HEK293T (cell line): ENCODE results near the gene ADAMTS17.

ENCODE experiments used
- CTCF ChIA-PET: fragments of 350-600 bp; formaldehyde crosslinking; extraction: SDS; loops from one replicate; lab custom pipeline; 2021; ENCODE audit warnings: antibody characterized with exemption, inconsistent platforms; lab: Yijun Ruan, JAX
- POLR2A ChIA-PET: fragments of 350-600 bp; formaldehyde crosslinking; extraction: SDS; loops from one replicate; lab custom pipeline; 2020; ENCODE audit warnings: antibody characterized with exemption, inconsistent platforms; lab: Yijun Ruan, JAX
- DNase-seq: peaks from one replicate; pipeline ENCODE4 v3.0.0; 2012; ENCODE audit warnings: mixed read lengths; ENCODE audit errors: extremely low spot score
- ARNT ChIP-seq: fragments of 450-650 bp; IDR thresholded peaks from 2 replicates; pipeline ENCODE4 v1.6.1; 2017; ENCODE audit warnings: mild to moderate bottlenecking
- BHLHE40 ChIP-seq: fragments of 450-650 bp; IDR thresholded peaks from 2 replicates; pipeline ENCODE4 v1.6.1; 2016; ENCODE audit warnings: mild to moderate bottlenecking, moderate library complexity, borderline replicate concordance
- CTBP1 ChIP-seq: fragments of 450-650 bp; IDR thresholded peaks from 2 replicates; pipeline ENCODE4 v1.6.1; 2016; ENCODE audit warnings: borderline replicate concordance
- ELF4 ChIP-seq: fragments of 450-650 bp; IDR thresholded peaks from 2 replicates; pipeline ENCODE4 v1.6.1; 2017; ENCODE audit warnings: antibody characterized with exemption
- FOXA1 ChIP-seq: fragments of 450-650 bp; IDR thresholded peaks from 2 replicates; pipeline ENCODE4 v1.6.1; 2016; ENCODE audit warnings: mild to moderate bottlenecking
- FOXK2 ChIP-seq: fragments of 450-650 bp; IDR thresholded peaks from 2 replicates; pipeline ENCODE4 v1.6.1; 2016; ENCODE audit warnings: mild to moderate bottlenecking
- FOXM1 ChIP-seq: fragments of 450-650 bp; IDR thresholded peaks from 2 replicates; pipeline ENCODE4 v1.6.1; 2017; ENCODE audit warnings: mild to moderate bottlenecking, borderline replicate concordance
- HDGF ChIP-seq: fragments of 450-650 bp; IDR thresholded peaks from 2 replicates; pipeline ENCODE4 v1.6.1; 2017; ENCODE audit warnings: antibody characterized with exemption, borderline replicate concordance
- L3MBTL2 ChIP-seq: fragments of 450-650 bp; conservative IDR thresholded peaks from 2 replicates; pipeline ENCODE4 v1.6.1; 2016; ENCODE audit warnings: mild to moderate bottlenecking
- LEF1 ChIP-seq: fragments of 450-650 bp; IDR thresholded peaks from 2 replicates; pipeline ENCODE4 v1.6.1; 2017; ENCODE audit warnings: mild to moderate bottlenecking, borderline replicate concordance
- NFRKB ChIP-seq: fragments of 450-650 bp; IDR thresholded peaks from 2 replicates; pipeline ENCODE4 v1.6.1; 2016; ENCODE audit warnings: mild to moderate bottlenecking, moderate library complexity
- PKNOX1 ChIP-seq: fragments of 450-650 bp; IDR thresholded peaks from 2 replicates; pipeline ENCODE4 v1.6.1; 2016
- SP1 ChIP-seq: fragments of 450-650 bp; IDR thresholded peaks from 2 replicates; pipeline ENCODE4 v1.6.1; 2017
- SUZ12 ChIP-seq: fragments of 450-650 bp; IDR thresholded peaks from 2 replicates; pipeline ENCODE4 v1.6.1; 2016; ENCODE audit warnings: mild to moderate bottlenecking
- TARDBP ChIP-seq: fragments of 450-650 bp; IDR thresholded peaks from 2 replicates; pipeline ENCODE4 v1.6.1; 2016
- ZNF384 ChIP-seq: fragments of 450-650 bp; IDR thresholded peaks from 2 replicates; pipeline ENCODE4 v1.6.1; 2016

The ADAMTS17 gene

GRCh38 chr15:100109486-100110035, 232.2 kb downstream of the ADAMTS17 start:
- ChIA-PET POLR2A (no interaction called here), CTCF (no interaction called here)
- DNase-seq, result no peak
- TF ChIP-seq CTBP1 (no peak), NFRKB (no peak), ARNT (no peak), HDGF (no peak), LEF1 (no peak), FOXA1 (no peak)

- no peak for DNase-seq
- TF ChIP-seq TARDBP (no peak), ARNT (no peak), CTBP1 (no peak), FOXA1 (no peak), L3MBTL2 (no peak), SUZ12 (no peak), ZNF384 (no peak), FOXM1 (no peak), SP1 (no peak), NFRKB (no peak), PKNOX1 (no peak), FOXK2 (no peak), LEF1 (no peak), ELF4 (no peak), BHLHE40 (no peak), HDGF (no peak)
- CTCF ChIA-PET, result no interaction called here
- POLR2A ChIA-PET, result no interaction called here
Measured at GRCh38 chr15:100108846-100109245, 232.9 kb downstream of the ADAMTS17 start.

GRCh38 chr15:100108346-100108745, 233.4 kb downstream of the ADAMTS17 start:
- POLR2A ChIA-PET, result no interaction called here
- DNase-seq, result no peak
- TF ChIP-seq ELF4 (no peak), ZNF384 (no peak), L3MBTL2 (no peak), BHLHE40 (no peak), NFRKB (no peak)
- CTCF ChIA-PET, result no interaction called here

- TF ChIP-seq PKNOX1 (no peak), HDGF (no peak), FOXA1 (no peak), LEF1 (no peak), TARDBP (no peak), NFRKB (no peak), ELF4 (no peak), L3MBTL2 (no peak), ZNF384 (no peak), FOXK2 (no peak), FOXM1 (no peak), SP1 (no peak), CTBP1 (no peak)
- DNase-seq, result no peak
- POLR2A ChIA-PET, result no interaction called here
- CTCF ChIA-PET, result no interaction called here
Measured at GRCh38 chr15:100107606-100108225, 234.1 kb downstream of the ADAMTS17 start.

GRCh38 chr15:100107151-100107550, 234.6 kb downstream of the ADAMTS17 start:
- no peak for DNase-seq
- CTCF ChIA-PET, result no interaction called here
- no peak for TF ChIP-seq ARNT
- no peak for TF ChIP-seq ZNF384
- TF ChIP-seq SUZ12, result no peak
- no peak for TF ChIP-seq LEF1
- no peak for TF ChIP-seq ELF4
- no peak for TF ChIP-seq L3MBTL2
- no peak for TF ChIP-seq BHLHE40
- no peak for TF ChIP-seq CTBP1
- no peak for TF ChIP-seq FOXM1
- TF ChIP-seq FOXA1, result no peak
- no peak for TF ChIP-seq NFRKB
- no peak for TF ChIP-seq FOXK2
- TF ChIP-seq TARDBP, result no peak
- POLR2A ChIA-PET, result interaction anchor here (0.7 kb wide), 1 partner anchor 13 kb away, joined by 3 read pairs; no protein-coding TSS in a partner anchor

- TF ChIP-seq L3MBTL2, result no peak
- TF ChIP-seq SUZ12, result no peak
- CTCF ChIA-PET, result interaction anchor here (1.1 kb wide), 1 partner anchor 243 kb away, joined by 4 read pairs; no protein-coding TSS in a partner anchor
- POLR2A ChIA-PET, result interaction anchor here (0.7 kb wide), 1 partner anchor 13 kb away, joined by 3 read pairs; no protein-coding TSS in a partner anchor
- DNase-seq, result no peak
Measured at GRCh38 chr15:100106732-100107131, 235.0 kb downstream of the ADAMTS17 start.

GRCh38 chr15:100105101-100105500, 236.7 kb downstream of the ADAMTS17 start:
- ChIA-PET CTCF (no interaction called here), POLR2A (no interaction called here)
- TF ChIP-seq SUZ12 (no peak), FOXA1 (no peak), TARDBP (no peak), FOXK2 (no peak), ARNT (no peak), L3MBTL2 (no peak)
- no peak for DNase-seq
